ENCODE data around the gene CENPH. TPM values are rescaled to one million over a fixed set of nuclear protein-coding genes. Genes with fewer than 3 reads are reported as not detected.

The CENPH gene
- total RNA-seq, 2 experiments from 2014 or later: 4.0 to 5.6 TPM

- no peaks in the 10 kb centered on the region for H3K4me1 ChIP-seq (ENCODE audit: insufficient read depth, low read length)
- no peaks in the 10 kb centered on the region for H3K9me3 ChIP-seq (ENCODE audit: control insufficient read depth in 1 of 2, insufficient read depth in 1 of 2, low read length in 2 of 2)
- H3K27ac Mint-ChIP-seq: no peak overlapping the region
- ATAC-seq (ENCODE audit: poor library complexity) (no peak), DNase-seq (no peak)
- TF ChIP-seq, protein P1, sequence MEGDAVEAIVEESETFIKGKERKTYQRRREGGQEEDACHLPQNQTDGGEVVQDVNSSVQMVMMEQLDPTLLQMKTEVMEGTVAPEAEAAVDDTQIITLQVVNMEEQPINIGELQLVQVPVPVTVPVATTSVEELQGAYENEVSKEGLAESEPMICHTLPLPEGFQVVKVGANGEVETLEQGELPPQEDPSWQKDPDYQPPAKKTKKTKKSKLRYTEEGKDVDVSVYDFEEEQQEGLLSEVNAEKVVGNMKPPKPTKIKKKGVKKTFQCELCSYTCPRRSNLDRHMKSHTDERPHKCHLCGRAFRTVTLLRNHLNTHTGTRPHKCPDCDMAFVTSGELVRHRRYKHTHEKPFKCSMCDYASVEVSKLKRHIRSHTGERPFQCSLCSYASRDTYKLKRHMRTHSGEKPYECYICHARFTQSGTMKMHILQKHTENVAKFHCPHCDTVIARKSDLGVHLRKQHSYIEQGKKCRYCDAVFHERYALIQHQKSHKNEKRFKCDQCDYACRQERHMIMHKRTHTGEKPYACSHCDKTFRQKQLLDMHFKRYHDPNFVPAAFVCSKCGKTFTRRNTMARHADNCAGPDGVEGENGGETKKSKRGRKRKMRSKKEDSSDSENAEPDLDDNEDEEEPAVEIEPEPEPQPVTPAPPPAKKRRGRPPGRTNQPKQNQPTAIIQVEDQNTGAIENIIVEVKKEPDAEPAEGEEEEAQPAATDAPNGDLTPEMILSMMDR (IDR thresholded peaks at IDR 0.05): no peak
- peaks cover 2% of the 10 kb centered on the region for H3K36me3 ChIP-seq (ENCODE audit: insufficient read depth, low read length)
- ChIA-PET CTCF (no interaction called here), POLR2A (no interaction called here)
- no peak overlapping the region for H3K4me3 Mint-ChIP-seq
- no peak overlapping the region for H3K27ac ChIP-seq (ENCODE audit: low read depth in 1 of 2, low read length in 2 of 2)
- peaks cover 3% of the 10 kb centered on the region for H3K36me3 Mint-ChIP-seq (ENCODE audit: low read depth)
- H3K27me3 ChIP-seq (ENCODE audit: control insufficient read depth in 1 of 2, insufficient read depth in 2 of 2, low read length in 2 of 2): no peaks in the 10 kb centered on the region
- no peaks in the 10 kb centered on the region for H3K27me3 Mint-ChIP-seq
- no peak overlapping the region for H3K4me3 ChIP-seq (ENCODE audit: low read length)
- no peaks in the 10 kb centered on the region for H3K4me1 Mint-ChIP-seq (ENCODE audit: low read depth)
- H3K9me3 Mint-ChIP-seq: no peaks in the 10 kb centered on the region
- intact Hi-C loops (cut with DNase I, micrococcal nuclease): no loop called here
Observed at GRCh38 chr5:69206528-69207190, 17.3 kb downstream of the CENPH start.

DNA sequence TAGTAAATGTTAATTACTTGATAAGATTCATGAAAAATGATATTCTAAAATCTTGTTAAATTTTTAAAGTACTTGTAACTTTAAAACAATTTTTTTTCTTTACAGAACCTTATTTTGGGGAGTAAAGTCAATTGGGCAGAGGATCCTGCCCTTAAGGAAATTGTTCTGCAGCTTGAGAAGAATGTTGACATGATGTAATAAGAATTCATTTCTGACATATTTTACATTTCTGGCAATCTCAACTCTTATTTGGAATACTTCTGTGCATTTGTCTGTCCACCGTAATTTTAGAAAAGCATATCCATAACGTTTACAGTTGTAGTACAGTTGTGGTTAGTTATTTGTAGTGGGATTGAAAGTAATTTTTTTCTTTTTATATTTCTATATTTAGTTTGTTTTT is 20.2 kb downstream of the CENPH start:
- CTCF ChIA-PET: no interaction called here
- no peak for ATAC-seq (ENCODE audit: poor library complexity)
- Mint-ChIP-seq H3K9me3 (no peaks in the 10 kb centered on the region), H3K27ac (no peak overlapping the region), H3K36me3 (ENCODE audit: low read depth) (no peaks in the 10 kb centered on the region), H3K4me3 (no peak overlapping the region), H3K27me3 (no peaks in the 10 kb centered on the region), H3K4me1 (ENCODE audit: low read depth) (no peaks in the 10 kb centered on the region)
- Histone ChIP-seq H3K9me3 (ENCODE audit: control insufficient read depth in 1 of 2, insufficient read depth in 1 of 2, low read length in 2 of 2) (no peaks in the 10 kb centered on the region), H3K27ac (ENCODE audit: low read depth in 1 of 2, low read length in 2 of 2) (no peak overlapping the region), H3K36me3 (ENCODE audit: insufficient read depth, low read length) (peaks cover 2% of the 10 kb centered on the region), H3K4me1 (ENCODE audit: insufficient read depth, low read length) (no peaks in the 10 kb centered on the region), H3K4me3 (ENCODE audit: low read length) (no peak overlapping the region), H3K27me3 (ENCODE audit: control insufficient read depth in 1 of 2, insufficient read depth in 2 of 2, low read length in 2 of 2) (no peaks in the 10 kb centered on the region)
- POLR2A ChIA-PET: no interaction called here
- no peak for DNase-seq
- intact Hi-C loops (cut with DNase I, micrococcal nuclease): loop anchor here (2.0 to 10.0 kb wide), 2 partner anchors 17 to 45 kb away; partner anchors contain the start of gene CCNB1 (in 1 of the 2)
- TF ChIP-seq, protein P1 (IDR thresholded peaks at IDR 0.05): no peak

DNA sequence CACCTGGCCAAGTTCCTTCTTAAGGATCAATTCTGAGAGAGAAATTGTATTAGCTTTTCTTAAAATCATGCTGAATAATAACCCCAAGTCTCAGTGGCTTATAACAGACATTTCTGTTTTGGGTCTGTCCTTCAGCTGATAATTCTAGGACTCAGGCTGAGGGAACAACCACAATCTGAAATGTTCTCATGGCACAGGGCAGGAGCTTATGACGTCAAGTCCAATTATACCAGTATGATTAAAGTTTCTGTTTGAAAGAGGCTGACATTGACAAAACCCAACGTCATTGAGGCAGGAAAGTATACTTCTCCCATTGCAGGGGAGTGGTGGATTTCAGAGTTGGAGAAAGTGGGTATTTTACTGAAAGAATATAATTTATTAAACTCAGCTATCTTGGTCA is 21.8 kb downstream of the CENPH start:
- no peaks in the 10 kb centered on the region for H3K27me3 Mint-ChIP-seq
- CTCF ChIA-PET: no interaction called here
- no peak overlapping the region for H3K27ac ChIP-seq (ENCODE audit: low read depth in 1 of 2, low read length in 2 of 2)
- intact Hi-C loops (cut with DNase I, micrococcal nuclease): loop anchor here (2.0 to 10.0 kb wide), 2 partner anchors 18 to 46 kb away; partner anchors contain the start of gene CCNB1 (in 1 of the 2)
- no peaks in the 10 kb centered on the region for H3K27me3 ChIP-seq (ENCODE audit: control insufficient read depth in 1 of 2, insufficient read depth in 2 of 2, low read length in 2 of 2)
- H3K36me3 Mint-ChIP-seq (ENCODE audit: low read depth): no peaks in the 10 kb centered on the region
- DNase-seq (no peak), ATAC-seq (ENCODE audit: poor library complexity) (no peak)
- no peak overlapping the region for H3K4me3 ChIP-seq (ENCODE audit: low read length)
- no peaks in the 10 kb centered on the region for H3K4me1 ChIP-seq (ENCODE audit: insufficient read depth, low read length)
- H3K9me3 ChIP-seq (ENCODE audit: control insufficient read depth in 1 of 2, insufficient read depth in 1 of 2, low read length in 2 of 2): no peaks in the 10 kb centered on the region
- POLR2A ChIA-PET: no interaction called here
- no peaks in the 10 kb centered on the region for H3K9me3 Mint-ChIP-seq
- H3K4me1 Mint-ChIP-seq (ENCODE audit: low read depth): peaks cover 8% of the 10 kb centered on the region
- H3K36me3 ChIP-seq (ENCODE audit: insufficient read depth, low read length): peaks cover 2% of the 10 kb centered on the region
- no peak overlapping the region for H3K27ac Mint-ChIP-seq
- H3K4me3 Mint-ChIP-seq: no peak overlapping the region
- TF ChIP-seq, protein P1 (IDR thresholded peaks at IDR 0.05): no peak
